ENCODE data around the gene DGKD.

DGKD gene

DNA sequence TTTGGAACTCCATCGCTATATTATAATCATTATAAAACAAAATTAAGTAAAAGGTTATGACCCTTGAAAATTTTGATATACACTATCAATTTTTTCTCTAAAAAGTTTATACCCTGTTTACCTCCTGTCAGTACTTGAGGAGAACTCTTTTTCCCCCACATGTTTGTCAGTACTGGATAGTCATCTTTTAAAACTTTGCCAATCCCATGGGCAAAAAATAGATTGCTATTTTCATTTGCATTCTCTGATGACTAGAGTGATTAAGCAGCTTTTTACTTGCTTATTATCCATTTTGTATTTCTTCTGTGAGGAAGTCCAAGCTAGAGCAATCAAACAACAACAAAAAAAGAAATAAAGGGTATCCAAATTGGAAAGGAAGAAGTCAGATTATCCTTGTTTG, 76.4 kb downstream of the DGKD start:
- TF ChIP-seq, protein P1, sequence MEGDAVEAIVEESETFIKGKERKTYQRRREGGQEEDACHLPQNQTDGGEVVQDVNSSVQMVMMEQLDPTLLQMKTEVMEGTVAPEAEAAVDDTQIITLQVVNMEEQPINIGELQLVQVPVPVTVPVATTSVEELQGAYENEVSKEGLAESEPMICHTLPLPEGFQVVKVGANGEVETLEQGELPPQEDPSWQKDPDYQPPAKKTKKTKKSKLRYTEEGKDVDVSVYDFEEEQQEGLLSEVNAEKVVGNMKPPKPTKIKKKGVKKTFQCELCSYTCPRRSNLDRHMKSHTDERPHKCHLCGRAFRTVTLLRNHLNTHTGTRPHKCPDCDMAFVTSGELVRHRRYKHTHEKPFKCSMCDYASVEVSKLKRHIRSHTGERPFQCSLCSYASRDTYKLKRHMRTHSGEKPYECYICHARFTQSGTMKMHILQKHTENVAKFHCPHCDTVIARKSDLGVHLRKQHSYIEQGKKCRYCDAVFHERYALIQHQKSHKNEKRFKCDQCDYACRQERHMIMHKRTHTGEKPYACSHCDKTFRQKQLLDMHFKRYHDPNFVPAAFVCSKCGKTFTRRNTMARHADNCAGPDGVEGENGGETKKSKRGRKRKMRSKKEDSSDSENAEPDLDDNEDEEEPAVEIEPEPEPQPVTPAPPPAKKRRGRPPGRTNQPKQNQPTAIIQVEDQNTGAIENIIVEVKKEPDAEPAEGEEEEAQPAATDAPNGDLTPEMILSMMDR (conservative IDR thresholded peaks at IDR 0.05; ENCODE audit: low read length) = no peak
- TF ChIP-seq EZH2phosphoT487 (IDR thresholded peaks at IDR 0.05; ENCODE audit: borderline replicate concordance) = no peak
- no peaks in the 10 kb centered on the region for H3F3A ChIP-seq (ENCODE audit: low read depth)
- no peak overlapping the region for H2AFZ ChIP-seq (ENCODE audit: low read length)
- H3K27me3 ChIP-seq (ENCODE audit: insufficient read depth, low read length, poor library complexity, severe bottlenecking) = no peaks in the 10 kb centered on the region
- H3K36me3 ChIP-seq (ENCODE audit: insufficient read depth, low read length) = peaks cover 27% of the 10 kb centered on the region
- H4K20me1 ChIP-seq (ENCODE audit: insufficient read depth, low read length, poor library complexity, severe bottlenecking) = peaks cover 17% of the 10 kb centered on the region
- H3K4me1 ChIP-seq (ENCODE audit: insufficient read depth, low read length, poor library complexity, severe bottlenecking) = no peaks in the 10 kb centered on the region
- no peak overlapping the region for H3K4me2 ChIP-seq (ENCODE audit: low read depth, low read length, poor library complexity, severe bottlenecking)
- H3K79me2 ChIP-seq (ENCODE audit: insufficient read depth, low read length) = peaks cover 70% of the 10 kb centered on the region
- no peaks in the 10 kb centered on the region for H3K9me2 ChIP-seq (replicated peaks; ENCODE audit: low read depth, low read length)
- no peak overlapping the region for H3K9ac ChIP-seq (ENCODE audit: low read depth, low read length, poor library complexity, severe bottlenecking)
- H3K9me3 ChIP-seq (ENCODE audit: insufficient read depth, low read depth, low read length) = 0 out of 2 replicates have a peak, but pooled peaks cover 6% of the 10 kb centered on the region
- H3K4me3 ChIP-seq (ENCODE audit: low read length, poor library complexity, severe bottlenecking) = no peak overlapping the region

DNA sequence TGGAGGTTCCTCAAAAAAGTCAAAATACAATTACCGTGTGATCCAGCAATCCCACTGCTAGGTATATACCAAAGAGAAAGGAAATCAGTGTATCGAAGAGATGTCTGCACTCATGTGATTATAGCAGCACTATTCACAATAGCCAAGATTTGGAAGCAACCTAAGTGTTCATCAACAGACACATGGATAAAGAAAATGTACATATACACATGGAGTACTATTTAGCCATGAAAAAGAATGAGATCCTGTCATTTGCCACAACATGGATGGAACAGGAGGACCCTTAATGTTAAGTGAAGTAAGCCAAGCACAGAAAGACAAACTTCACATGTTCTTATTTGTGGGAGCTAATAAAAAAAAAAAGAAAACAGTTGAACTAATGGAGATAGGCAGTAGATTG, 78.7 kb downstream of the DGKD start:
- Histone ChIP-seq H3K9me2 (replicated peaks; ENCODE audit: low read depth, low read length) (no peaks in the 10 kb centered on the region), H3K4me1 (ENCODE audit: insufficient read depth, low read length, poor library complexity, severe bottlenecking) (no peaks in the 10 kb centered on the region), H4K20me1 (ENCODE audit: insufficient read depth, low read length, poor library complexity, severe bottlenecking) (peaks cover 15% of the 10 kb centered on the region), H2AFZ (ENCODE audit: low read length) (no peak overlapping the region), H3K79me2 (ENCODE audit: insufficient read depth, low read length) (peaks cover 46% of the 10 kb centered on the region), H3K27me3 (ENCODE audit: insufficient read depth, low read length, poor library complexity, severe bottlenecking) (no peaks in the 10 kb centered on the region), H3K36me3 (ENCODE audit: insufficient read depth, low read length) (peaks cover 51% of the 10 kb centered on the region), H3K4me2 (ENCODE audit: low read depth, low read length, poor library complexity, severe bottlenecking) (no peak overlapping the region), H3K9me3 (ENCODE audit: insufficient read depth, low read depth, low read length) (no peaks in the 10 kb centered on the region), H3K4me3 (ENCODE audit: low read length, poor library complexity, severe bottlenecking) (no peak overlapping the region), H3K9ac (ENCODE audit: low read depth, low read length, poor library complexity, severe bottlenecking) (no peak overlapping the region), H3F3A (ENCODE audit: low read depth) (no peaks in the 10 kb centered on the region)
- no peak for TF ChIP-seq EZH2phosphoT487 (IDR thresholded peaks at IDR 0.05; ENCODE audit: borderline replicate concordance)
- TF ChIP-seq, protein P1 (conservative IDR thresholded peaks at IDR 0.05; ENCODE audit: low read length) = no peak

DNA sequence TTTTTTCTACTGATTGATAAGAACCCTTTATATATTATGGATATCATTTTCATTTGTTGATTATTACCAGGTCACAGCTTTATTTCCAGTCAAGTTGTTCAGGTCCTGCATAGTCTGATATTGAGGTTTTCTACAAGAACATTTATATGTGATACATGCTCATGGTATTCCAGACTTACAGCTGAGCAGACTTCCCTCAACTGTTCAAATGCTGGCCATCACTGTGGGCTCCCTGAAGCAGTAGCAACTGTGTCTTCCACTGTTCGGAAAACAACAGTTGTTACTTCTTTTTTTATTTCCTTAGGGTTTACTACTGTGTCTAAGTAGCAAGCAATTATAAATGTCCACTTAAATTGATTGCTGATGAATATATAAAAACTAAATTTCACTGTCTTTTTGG, 79.5 kb downstream of the DGKD start:
- Histone ChIP-seq H3K4me1 (ENCODE audit: insufficient read depth, low read length, poor library complexity, severe bottlenecking) (no peaks in the 10 kb centered on the region), H3K4me2 (ENCODE audit: low read depth, low read length, poor library complexity, severe bottlenecking) (no peak overlapping the region), H3K9ac (ENCODE audit: low read depth, low read length, poor library complexity, severe bottlenecking) (no peak overlapping the region), H3K79me2 (ENCODE audit: insufficient read depth, low read length) (peaks cover 38% of the 10 kb centered on the region), H3F3A (ENCODE audit: low read depth) (no peaks in the 10 kb centered on the region), H3K9me2 (replicated peaks; ENCODE audit: low read depth, low read length) (no peaks in the 10 kb centered on the region), H3K36me3 (ENCODE audit: insufficient read depth, low read length) (peaks cover 58% of the 10 kb centered on the region), H3K9me3 (ENCODE audit: insufficient read depth, low read depth, low read length) (no peaks in the 10 kb centered on the region), H2AFZ (ENCODE audit: low read length) (no peak overlapping the region), H3K27me3 (ENCODE audit: insufficient read depth, low read length, poor library complexity, severe bottlenecking) (no peaks in the 10 kb centered on the region), H3K4me3 (ENCODE audit: low read length, poor library complexity, severe bottlenecking) (no peak overlapping the region), H4K20me1 (ENCODE audit: insufficient read depth, low read length, poor library complexity, severe bottlenecking) (peaks cover 14% of the 10 kb centered on the region)
- TF ChIP-seq EZH2phosphoT487 (IDR thresholded peaks at IDR 0.05; ENCODE audit: borderline replicate concordance) = no peak
- TF ChIP-seq, protein P1 (conservative IDR thresholded peaks at IDR 0.05; ENCODE audit: low read length) = no peak

Measured in Loucy (cell line).